Glutamatergic neuron (in vitro differentiated cells): ENCODE data around the gene CEL. TPM values are rescaled to one million over a fixed set of nuclear protein-coding genes. Genes with fewer than 3 reads are reported as not detected.
A peak's percentile ranks its signal among the peaks of the same experiment; 100 is the strongest.

Experiments
- DNase-seq: peaks from one replicate; pipeline ENCODE4 v3.0.0; 2022
- H3K27ac Mint-ChIP-seq: one replicate; pipeline ENCODE4 v1.8.0; 2020; ENCODE audit warnings: mild to moderate bottlenecking, mixed read lengths, inconsistent platforms; ENCODE audit not compliant: unreplicated experiment
- H3K27me3 Mint-ChIP-seq: one replicate; pipeline ENCODE4 v1.8.0; 2020; ENCODE audit warnings: mild to moderate bottlenecking, moderate library complexity, mixed read lengths, inconsistent platforms; ENCODE audit not compliant: unreplicated experiment
- H3K36me3 Mint-ChIP-seq: one replicate; pipeline ENCODE4 v1.8.0; 2020; ENCODE audit warnings: mild to moderate bottlenecking, mixed read lengths, inconsistent platforms; ENCODE audit not compliant: unreplicated experiment
- H3K4me1 Mint-ChIP-seq: one replicate; pipeline ENCODE4 v1.8.0; 2020; ENCODE audit warnings: mild to moderate bottlenecking, low read depth, mixed read lengths, inconsistent platforms; ENCODE audit not compliant: unreplicated experiment
- H3K4me3 Mint-ChIP-seq: one replicate; pipeline ENCODE4 v1.8.0; 2020; ENCODE audit warnings: mild to moderate bottlenecking, mixed read lengths, inconsistent platforms; ENCODE audit not compliant: unreplicated experiment
- H3K9me3 Mint-ChIP-seq: one replicate; pipeline ENCODE4 v1.8.0; 2020; ENCODE audit warnings: mild to moderate bottlenecking, moderate library complexity, mixed read lengths, inconsistent platforms; ENCODE audit not compliant: unreplicated experiment
- total RNA-seq: library from RNA; stranded (reverse); fragmentation: NEBNext Ultra II Directional; extraction: Animal tissue kit (Norgen Biotek cat#: 25700); gene quantifications from one replicate; pipeline ENCODE4 v1.2.1, GENCODE V29; 2021; ENCODE audit not compliant: unreplicated experiment
- TF ChIP-seq, protein P1 (sequence below): fragments of 200-600 bp; sonication (generic); IDR thresholded peaks from one replicate; pipeline ENCODE4 v1.5.0; 2021; ENCODE audit not compliant: partially characterized antibody, unreplicated experiment

CEL gene
- total RNA-seq, 1 donor from 2014 or later: 3.8 TPM

DNA sequence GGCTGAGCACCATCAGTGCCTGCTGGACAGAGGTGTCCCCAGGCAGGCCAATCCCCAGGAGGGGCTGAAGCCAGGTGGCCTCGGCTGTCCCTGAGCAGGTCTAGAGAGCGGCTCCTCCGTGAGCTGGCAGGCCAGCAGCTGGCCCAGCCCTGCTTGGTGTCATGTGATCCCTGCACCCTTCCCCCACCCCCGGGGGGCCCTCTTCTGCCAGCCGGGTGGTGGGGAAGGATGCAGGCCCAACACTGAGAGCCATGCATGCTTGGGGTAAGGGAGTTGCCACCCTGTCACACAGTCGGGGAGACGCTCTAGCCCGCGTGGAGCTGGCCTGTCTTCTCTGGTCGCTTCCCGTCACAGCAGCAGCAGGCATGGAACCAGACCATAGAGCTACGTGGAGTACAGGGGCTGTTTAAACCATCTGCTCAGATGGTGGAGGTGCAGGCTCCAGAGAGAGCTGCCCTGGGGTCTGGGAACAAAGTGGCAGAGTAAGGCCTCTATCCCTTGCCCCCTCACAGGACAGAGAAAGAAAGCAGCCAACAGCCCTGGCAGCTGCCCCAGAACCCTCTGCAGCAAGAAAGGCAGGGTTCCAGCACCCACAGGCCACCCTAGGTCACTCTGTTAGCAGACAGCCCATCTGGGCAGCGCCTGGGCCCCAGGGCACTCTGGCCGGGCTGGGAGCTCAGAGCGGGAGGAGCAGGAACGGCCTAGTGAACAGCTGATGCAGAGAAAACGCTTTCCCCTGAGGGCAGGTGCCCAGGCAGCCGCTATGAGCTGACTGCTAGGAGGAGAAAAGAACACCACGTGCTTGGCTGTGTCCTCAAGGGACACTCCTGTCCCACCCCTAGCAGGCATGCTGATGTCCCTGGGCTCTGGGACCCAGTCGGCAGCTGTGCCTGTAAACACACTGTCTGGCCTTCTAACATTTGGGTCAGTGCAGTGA lies 52.4 kb downstream of the CEL start:
- H3K4me3 Mint-ChIP-seq: peak overlapping the region; percentile 78
- peaks cover 39% of the 10 kb centered on the region for H3K9me3 Mint-ChIP-seq
- TF ChIP-seq, protein P1, sequence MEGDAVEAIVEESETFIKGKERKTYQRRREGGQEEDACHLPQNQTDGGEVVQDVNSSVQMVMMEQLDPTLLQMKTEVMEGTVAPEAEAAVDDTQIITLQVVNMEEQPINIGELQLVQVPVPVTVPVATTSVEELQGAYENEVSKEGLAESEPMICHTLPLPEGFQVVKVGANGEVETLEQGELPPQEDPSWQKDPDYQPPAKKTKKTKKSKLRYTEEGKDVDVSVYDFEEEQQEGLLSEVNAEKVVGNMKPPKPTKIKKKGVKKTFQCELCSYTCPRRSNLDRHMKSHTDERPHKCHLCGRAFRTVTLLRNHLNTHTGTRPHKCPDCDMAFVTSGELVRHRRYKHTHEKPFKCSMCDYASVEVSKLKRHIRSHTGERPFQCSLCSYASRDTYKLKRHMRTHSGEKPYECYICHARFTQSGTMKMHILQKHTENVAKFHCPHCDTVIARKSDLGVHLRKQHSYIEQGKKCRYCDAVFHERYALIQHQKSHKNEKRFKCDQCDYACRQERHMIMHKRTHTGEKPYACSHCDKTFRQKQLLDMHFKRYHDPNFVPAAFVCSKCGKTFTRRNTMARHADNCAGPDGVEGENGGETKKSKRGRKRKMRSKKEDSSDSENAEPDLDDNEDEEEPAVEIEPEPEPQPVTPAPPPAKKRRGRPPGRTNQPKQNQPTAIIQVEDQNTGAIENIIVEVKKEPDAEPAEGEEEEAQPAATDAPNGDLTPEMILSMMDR: no peak
- H3K27me3 Mint-ChIP-seq: peaks cover 48% of the 10 kb centered on the region
- peaks cover 39% of the 10 kb centered on the region for H3K4me1 Mint-ChIP-seq
- peak overlapping the region; percentile 99 for H3K27ac Mint-ChIP-seq
- H3K36me3 Mint-ChIP-seq: no peaks in the 10 kb centered on the region
- peak; percentile 83 for DNase-seq

DNA sequence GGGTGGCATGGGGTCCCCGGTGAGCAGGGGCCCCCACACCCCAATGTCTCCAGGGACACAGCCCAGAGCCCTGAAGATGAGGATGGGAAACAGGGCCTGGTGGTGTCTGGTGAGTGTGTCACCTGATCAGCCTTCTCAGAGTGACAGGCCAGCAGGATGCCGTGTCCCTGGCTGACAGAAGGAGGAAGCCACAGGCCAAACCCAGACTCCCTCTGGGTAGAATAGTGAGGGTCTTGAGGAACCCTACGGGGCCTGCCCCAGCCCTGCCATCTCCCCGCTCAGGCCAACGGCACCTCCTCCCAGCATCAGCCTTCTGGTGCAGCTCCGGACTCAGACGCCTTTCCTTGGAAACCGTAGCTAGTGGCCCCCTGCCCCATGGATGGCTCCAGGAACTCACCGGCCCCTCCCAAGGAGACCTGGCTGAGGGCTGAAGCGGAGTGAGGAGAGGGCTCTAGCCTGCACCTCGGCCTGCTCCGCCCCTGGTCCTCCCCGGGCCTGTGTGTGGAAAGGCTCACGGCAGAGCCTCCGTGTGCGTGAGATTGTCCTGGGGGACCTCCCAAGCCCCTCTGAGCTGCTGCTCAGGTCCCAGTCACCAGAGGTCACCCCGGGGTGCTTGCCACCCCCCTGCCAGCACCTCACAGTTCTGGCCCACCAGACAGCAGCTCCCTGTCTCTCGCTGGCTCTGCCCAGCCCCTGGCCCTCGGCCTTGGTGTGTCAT lies 53.3 kb downstream of the CEL start:
- Mint-ChIP-seq H3K27ac (peak overlapping the region; percentile 99), H3K36me3 (no peaks in the 10 kb centered on the region), H3K4me1 (peaks cover 39% of the 10 kb centered on the region), H3K4me3 (peak overlapping the region; percentile 77), H3K27me3 (peaks cover 49% of the 10 kb centered on the region), H3K9me3 (peaks cover 47% of the 10 kb centered on the region)
- DNase-seq: no peak
- TF ChIP-seq, protein P1: no peak

DNA sequence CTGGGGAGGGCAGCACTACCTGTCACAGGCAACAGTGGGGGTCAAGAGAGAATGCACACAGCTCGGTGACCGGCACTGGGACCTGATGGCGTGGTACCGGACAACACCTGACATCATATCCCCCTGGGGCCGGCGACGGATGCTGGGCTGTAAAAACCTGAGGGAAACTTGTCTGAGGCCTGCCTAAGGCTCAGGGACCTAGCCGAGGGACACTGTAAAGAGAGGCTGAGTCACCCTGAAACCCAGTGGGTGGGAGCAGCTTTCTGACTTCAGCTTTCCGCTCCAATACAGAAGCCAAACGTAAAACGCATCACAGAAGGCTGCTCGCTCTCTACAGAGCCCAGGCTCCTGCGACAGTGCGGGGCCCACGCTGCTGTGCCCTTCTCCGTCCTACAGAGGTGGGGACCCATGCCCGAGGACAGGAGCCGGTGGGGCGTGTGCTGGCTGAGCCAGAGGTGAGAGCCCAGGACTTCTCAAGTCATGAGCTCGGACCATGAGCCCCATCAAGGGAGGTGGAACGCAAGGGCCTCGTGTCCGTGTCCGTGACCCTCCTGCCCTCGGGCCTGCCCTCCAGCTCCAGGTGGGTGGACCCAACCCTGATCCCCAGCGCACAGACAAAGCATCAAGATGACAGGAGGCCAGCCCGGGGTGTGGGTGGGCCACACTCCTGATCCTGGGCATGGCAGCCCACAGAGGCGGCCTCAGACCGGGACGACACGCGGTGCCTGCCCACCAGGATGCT lies 54.0 kb downstream of the CEL start:
- Mint-ChIP-seq H3K27me3 (peaks cover 52% of the 10 kb centered on the region), H3K4me1 (peaks cover 39% of the 10 kb centered on the region), H3K27ac (peak overlapping the region; percentile 99), H3K36me3 (no peaks in the 10 kb centered on the region), H3K9me3 (peaks cover 53% of the 10 kb centered on the region), H3K4me3 (peak overlapping the region; percentile 77)
- TF ChIP-seq, protein P1: no peak
- no peak for DNase-seq

DNA sequence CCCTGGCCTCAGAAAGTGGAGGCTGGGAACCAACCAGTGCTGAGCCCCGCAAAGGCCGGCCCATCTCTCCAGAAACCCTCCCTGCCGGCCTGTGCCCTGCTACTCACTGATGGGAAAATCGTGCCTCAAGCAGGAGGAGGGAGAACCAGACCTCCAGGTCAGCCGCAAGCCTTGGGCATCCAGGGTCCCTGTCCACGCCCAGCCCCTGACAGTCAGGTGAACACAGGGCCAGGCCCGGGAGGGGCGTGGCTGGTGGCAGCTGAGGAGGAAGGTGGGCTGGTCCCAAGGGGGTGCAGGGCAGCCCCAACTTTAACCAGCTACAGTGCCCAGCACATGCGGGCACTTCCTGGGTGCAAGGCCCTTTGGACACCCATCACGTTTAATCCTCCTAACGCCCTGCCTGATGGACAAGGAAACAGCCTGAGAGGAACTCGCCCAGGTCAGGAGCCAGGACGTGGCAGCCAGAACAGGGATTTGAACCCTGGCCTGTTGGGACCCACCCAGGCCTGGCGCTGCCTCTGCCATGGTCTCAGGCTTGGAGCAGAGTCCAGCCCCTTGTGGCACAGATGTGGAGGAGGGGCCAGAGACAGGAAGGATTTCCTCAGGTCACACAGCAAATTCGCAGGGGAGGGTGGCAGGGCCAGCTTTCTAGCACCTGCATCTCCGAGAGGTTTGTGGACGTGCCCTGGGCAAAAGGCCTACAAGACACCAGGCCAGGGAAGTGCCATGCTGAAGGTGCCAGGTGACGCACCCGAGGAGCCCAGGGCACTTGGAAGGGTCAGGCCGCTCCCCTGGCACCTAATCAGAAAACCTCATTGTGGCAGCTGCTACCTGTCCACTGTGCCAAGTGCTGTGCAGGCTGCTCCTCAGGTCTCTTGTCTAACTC lies 54.8 kb downstream of the CEL start:
- Mint-ChIP-seq H3K4me3 (peak overlapping the region; percentile 94), H3K27me3 (peaks cover 54% of the 10 kb centered on the region), H3K4me1 (peaks cover 40% of the 10 kb centered on the region), H3K36me3 (no peaks in the 10 kb centered on the region), H3K9me3 (peaks cover 56% of the 10 kb centered on the region), H3K27ac (peak overlapping the region; percentile 99)
- TF ChIP-seq, protein P1: no peak
- no peak for DNase-seq
